HG03565 (cell line): ENCODE measurements around the gene MADCAM1.
A peak's percentile ranks its signal among the peaks of the same experiment; 100 is the strongest.

Experiments used
- ATAC-seq: cut with Tn5 transposase; IDR thresholded peaks from one replicate; pipeline ENCODE4 v1.9.1; 2021; ENCODE audit warnings: mild to moderate bottlenecking, moderate library complexity; ENCODE audit not compliant: unreplicated experiment

MADCAM1 gene

DNA sequence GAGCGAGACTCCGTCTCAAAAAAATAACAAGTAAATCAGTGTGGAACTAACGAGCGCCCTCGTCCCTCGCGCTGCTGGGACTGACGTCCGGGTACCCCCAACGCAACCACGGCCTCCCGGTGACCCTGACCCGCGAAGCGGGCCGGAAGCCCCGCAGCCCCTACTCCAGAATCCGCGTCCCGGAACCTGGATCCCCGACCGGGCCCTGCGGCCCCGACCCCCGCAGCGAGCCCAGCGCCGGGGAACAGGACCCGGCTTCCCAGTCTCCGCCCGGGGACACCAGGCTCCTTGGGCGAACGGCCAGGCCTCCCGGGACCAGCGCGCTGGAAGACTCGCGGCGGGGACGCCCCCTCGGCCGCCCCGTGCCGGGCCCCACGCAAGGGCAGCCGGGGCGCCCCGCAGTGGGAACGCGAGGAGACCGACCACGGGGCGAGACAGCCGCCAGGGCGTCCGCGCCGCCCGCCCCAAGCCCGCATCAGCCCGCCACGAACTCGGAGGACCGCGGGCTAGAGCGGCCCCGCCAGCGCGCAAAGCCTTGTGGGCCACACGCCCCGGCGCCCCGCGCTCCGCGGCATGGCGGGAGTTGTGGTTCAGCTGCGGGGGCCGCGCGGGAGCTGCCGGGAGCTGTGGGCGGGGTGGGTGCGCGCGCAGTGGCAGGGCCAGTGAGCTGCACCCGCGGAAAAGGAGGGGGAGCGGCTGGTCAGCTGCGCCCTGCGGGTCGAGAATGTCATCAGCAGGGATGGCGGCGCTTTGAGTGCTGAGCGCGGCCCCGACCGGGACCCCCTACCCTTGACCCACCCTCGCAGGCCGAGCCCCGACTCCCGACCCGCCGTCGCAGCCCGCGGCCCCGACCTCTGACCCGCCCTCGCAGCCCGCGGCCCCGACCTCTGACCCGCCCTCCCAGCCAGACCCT is 7.5 kb upstream of the MADCAM1 start:
- peak; percentile 86 for ATAC-seq

DNA sequence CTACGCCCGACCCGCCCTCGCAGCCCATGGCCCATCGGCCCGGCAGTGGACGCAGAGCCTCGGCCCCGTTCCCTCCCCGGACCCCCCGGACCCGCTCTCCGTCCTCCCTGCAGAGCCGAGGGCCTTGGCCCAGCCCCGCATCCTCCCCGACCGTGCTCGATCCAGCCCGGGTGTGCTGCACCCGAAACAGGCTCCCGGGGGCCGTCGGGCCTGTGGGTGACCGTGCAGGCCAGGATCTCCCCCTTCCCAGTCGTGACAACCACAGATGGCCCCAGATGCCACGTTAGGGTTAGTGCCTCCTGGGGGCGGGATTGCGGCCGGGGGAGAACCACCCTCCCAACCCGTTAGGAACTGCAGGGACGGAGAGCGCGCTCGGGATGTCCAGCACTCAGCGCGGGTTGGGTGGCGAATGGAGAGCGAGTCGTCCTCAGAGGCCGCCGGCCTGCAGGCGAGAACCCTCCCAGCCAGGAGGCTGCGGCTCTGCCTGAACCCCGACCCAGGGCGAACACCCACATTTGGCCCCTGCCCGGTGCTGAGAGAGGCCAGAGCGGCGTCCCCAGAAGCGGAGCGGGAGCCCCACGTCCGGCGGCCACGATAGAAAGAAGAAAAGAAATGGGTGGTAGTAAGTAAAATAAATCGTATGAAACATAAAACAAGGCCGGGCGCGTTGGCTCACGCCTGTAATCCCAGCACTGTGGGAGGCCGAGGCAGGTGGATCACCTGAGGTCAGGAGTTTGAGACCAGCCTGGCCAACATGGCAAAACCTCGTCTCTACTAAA is 6.7 kb upstream of the MADCAM1 start:
- ATAC-seq: no peak

- no peak for ATAC-seq
Measured at GRCh38 chr19:491146-491741, 5.0 kb upstream of the MADCAM1 start.

DNA sequence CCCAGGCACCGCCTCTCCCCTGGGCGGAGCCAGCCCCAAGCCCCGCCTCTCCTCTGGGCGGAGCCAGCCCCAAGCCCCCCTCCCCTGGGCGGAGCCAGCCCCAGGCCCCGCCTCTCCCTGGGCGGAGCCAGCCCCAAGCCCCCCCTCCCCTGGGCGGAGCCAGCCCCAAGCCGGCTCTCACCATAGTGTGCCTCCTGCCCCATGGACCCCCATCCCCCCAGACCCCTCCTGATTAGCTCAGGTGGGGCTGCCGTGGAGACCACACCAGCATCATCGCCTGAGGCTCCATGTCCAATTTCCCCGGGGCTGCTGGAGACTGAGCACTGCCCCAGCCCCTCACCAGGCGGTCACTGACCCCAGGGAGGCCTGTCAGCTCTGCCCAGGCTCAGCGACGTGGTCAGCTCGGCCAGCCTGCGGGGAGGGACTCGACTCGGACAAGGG is 4.2 kb upstream of the MADCAM1 start:
- no peak for ATAC-seq

DNA sequence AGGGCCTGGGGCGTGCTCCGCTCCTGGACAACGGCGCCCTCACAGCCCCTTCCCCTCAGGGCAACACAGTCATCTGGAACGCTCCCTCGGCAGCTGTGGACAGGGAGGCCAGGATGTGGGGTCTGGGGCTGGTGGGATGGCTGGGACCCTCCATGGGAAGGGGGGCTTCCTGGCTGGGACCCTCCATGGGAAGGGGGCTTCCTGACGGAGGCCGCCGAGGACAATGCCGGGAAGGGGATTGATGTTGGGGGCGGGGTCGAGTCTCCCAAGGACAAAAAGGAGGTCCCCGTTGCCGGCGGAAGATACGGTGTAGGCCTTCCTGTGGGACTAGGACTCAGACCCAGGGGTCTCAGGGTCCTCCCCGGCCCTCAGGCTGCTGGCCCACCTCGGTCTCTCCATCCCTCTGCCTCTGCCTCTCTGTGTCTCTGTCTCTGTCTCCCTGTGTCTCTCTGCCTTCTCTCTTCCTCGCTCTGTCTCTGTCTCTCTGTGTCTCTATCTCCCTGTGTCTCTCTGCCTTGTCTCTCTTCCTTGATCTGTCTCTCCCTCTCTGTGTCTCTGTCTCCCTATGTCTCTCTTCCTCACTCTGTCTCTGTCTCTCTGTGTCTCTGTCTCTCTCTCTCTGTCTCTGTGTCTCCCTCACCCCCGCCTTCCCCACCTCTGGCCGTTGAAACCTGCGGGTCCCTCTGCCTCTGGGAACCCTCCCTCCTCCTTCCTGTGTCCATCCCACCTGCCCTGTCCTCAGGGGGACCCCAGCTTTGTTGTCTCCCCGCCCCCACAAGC is 2.7 kb upstream of the MADCAM1 start:
- ATAC-seq: no peak

DNA sequence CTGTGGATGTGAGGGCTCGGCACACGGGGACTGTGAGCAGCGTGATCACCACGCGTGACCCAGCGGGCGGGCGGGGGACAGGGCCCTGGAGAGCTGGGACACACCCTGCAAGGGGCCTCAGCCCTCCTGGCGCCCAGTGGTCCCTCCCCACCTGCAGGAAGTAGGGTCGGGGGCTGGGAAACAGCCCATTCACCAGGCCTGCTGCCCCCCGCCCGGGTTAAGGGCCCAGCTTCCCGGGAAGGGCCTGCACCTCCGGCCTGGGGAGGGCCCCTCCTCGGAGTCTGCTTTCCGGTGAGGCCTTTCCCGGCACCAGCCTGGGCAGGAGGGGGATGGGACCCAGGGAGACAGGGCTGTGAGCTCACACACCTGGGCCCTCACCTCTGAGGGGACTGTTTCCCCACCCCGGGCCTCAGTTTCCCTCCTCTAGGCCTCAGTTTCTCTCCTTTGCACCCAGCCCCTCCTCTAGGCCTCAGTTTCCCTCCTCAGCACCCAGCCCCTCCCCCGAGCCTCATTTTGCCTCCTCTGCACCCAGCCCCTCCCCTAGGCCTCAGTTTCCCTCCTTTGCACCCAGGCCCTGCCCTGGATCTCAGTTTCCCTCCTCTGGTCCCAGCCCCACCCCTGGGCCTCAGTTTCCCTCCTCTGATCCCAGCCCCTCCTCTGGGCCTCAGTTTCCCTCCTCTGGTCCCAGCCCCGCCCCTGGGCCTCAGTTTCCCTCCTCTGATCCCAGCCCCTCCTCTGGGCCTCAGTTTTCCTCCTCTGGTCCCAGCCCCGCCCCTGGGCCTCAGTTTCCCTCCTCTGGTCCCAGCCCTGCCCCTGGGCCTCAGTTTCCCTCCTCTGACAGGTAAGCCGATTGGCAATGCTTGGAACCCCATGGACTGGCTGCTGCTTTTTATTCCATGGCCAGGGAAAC is 1.9 kb upstream of the MADCAM1 start:
- no peak for ATAC-seq

- no peak for ATAC-seq
Measured at GRCh38 chr19:495081-495401, 1.2 kb upstream of the MADCAM1 start.

- no peak for ATAC-seq
Measured at GRCh38 chr19:495402-496111, 729 bp upstream of the MADCAM1 start.

DNA sequence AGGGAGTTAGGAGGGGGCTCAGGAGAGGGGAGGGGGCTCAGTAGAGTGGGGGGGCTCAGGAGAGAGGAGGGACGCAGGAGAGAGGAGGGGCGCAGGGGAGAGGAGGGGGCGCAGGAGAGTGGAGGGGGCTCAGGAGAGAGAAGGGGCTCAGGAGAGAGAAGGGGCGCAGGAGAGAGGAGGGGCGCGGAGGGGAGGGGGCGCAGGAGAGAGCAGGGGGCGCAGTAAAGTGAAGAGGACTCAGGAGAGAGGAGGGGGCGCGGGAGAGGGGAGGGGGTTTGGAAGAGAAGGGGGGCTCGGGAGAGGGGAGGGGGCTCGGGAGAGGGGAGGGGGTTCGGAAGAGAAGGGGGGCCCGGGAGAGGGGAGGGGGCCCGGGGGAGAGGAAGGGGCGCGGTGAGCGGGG is 700 bp downstream of the MADCAM1 start:
- no peak for ATAC-seq

DNA sequence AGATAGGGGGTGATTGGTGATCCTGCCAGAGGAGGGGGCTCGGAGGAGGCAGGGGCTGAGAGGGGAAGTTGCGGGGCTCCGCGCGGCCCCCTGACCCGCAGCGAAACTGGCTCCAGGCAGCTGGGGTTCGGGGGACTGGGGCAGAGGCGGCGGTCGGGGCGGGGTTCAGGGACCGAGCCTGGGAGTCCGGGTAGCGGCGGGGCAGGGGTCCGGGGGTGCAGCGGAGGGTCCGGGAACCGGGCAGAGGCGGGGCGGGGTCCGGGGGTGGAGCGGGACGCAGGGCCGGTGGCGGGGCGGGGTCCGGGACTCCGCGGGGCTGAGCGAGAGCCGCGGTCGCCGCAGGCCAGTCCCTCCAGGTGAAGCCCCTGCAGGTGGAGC is 1.2 kb downstream of the MADCAM1 start:
- ATAC-seq: no peak

DNA sequence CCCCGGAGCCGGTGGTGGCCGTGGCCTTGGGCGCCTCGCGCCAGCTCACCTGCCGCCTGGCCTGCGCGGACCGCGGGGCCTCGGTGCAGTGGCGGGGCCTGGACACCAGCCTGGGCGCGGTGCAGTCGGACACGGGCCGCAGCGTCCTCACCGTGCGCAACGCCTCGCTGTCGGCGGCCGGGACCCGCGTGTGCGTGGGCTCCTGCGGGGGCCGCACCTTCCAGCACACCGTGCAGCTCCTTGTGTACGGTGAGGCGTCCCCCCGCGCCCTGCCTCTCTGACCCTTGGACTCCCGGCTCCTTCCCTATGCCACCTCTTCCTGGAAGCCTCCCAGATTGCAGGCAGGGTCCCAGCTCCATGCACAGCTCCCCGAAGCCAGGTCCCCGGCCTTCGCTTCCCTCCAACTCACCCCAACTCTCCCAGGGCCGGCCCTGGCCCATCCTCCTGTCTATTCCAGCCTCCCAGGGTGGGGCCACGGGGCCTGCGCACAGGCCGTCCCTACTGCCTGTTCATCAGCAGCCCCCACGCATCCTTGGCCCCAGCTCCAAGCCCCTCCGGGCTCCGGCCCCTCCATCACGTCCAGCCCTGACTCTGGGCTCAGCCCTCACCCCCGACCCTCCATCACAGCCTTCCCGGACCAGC is 1.7 kb downstream of the MADCAM1 start:
- ATAC-seq: no peak

DNA sequence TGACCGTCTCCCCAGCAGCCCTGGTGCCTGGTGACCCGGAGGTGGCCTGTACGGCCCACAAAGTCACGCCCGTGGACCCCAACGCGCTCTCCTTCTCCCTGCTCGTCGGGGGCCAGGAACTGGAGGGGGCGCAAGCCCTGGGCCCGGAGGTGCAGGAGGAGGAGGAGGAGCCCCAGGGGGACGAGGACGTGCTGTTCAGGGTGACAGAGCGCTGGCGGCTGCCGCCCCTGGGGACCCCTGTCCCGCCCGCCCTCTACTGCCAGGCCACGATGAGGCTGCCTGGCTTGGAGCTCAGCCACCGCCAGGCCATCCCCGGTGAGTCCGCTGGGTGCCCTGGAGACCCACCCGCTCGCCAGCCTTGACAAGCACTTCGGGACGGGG is 2.2 kb downstream of the MADCAM1 start:
- no peak for ATAC-seq

- ATAC-seq: no peak
Measured at GRCh38 chr19:498977-499623, 2.8 kb downstream of the MADCAM1 start.

DNA sequence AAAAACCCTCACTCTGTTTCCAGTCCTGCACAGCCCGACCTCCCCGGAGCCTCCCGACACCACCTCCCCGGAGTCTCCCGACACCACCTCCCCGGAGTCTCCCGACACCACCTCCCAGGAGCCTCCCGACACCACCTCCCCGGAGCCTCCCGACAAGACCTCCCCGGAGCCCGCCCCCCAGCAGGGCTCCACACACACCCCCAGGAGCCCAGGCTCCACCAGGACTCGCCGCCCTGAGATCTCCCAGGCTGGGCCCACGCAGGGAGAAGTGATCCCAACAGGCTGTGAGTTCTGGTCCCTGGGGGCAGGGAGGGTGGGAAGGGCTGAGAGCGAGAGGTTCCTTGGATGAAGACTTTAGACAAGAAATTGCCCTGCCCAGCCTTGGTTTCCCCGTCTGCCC is 5.4 kb downstream of the MADCAM1 start:
- no peak for ATAC-seq

DNA sequence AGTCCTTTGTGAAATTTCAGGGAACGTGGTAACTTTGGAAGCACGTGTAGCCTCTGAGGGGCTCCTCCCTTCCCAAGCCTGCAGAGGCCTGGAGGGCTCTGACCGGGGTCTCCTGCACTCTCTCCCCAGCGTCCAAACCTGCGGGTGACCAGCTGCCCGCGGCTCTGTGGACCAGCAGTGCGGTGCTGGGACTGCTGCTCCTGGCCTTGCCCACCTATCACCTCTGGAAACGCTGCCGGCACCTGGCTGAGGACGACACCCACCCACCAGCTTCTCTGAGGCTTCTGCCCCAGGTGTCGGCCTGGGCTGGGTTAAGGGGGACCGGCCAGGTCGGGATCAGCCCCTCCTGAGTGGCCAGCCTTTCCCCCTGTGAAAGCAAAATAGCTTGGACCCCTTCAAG is 8.3 kb downstream of the MADCAM1 start:
- no peak for ATAC-seq

DNA sequence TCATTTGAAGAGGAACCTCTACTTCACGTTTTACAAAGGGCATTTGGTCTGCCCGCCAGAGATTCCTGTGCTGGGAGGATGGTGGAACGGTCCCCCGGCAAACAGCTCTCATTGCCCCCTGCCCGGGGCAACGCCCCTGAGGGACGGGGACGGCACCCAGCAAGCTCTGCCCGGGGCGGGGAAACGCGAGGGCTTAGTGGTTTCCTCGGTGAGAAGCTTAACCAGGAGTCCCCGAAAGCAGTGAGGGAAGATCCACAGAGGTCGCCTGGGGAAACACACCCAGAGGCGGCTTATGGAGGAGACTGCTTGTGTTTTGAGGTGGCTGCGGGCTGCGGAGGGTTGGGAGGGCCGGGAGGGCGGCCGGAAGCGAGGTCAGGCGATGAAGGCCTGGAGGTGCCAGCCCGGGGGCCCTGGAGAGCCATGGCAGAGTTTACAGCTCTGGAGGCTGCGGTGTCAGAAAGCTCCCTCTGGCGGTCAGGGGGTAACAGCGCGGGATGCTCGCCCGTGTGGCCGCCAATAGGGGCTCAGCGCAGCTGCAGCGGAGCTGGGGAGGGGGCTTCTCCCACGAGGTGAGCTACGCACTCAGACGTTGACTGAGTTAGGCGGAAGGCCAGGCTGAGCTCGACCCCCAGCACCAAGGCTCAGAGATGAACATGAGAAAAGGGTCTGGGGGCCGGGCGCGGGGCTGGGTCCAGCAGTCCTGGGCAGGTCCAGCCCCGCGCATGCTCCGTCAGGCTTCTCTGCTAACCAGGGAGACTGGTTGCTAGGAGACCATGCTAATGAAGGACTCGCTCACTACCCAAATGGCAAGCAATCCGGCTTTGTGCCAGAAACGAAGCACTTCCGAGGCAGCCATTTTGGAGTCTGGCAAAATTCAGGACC is 10.4 kb downstream of the MADCAM1 start:
- ATAC-seq: peak; percentile 50
